ENCODE measurements around the gene ACSS3. TPM values are rescaled to one million over a fixed set of nuclear protein-coding genes. Genes with fewer than 3 reads are reported as not detected.

ACSS3 gene
- total RNA-seq (2011; cell fraction: chromatin; rRNA removed; ENCODE audit: low replicate concordance), result not detected in 2 replicates
- total RNA-seq (2011; cell fraction: nucleolus; rRNA removed), result not detected in 2 replicates
- total RNA-seq (2011; cell fraction: nucleoplasm; rRNA removed), result not detected in 2 replicates
- total RNA-seq (2014; rRNA removed) (not detected in 2 replicates), total RNA-seq (2014; rRNA removed; fragmentation: Illumina TruSeq; extraction: Trizol) (not detected in 2 replicates), total RNA-seq (2015; rRNA removed; fragmentation: Illumina TruSeq; extraction: Trizol) (not detected in 2 replicates), total RNA-seq (2021) (0.36 and 0.40 TPM in 2 replicates), polyA plus RNA-seq (2011; rRNA removed) (not detected in 2 replicates), polyA plus RNA-seq (2014; fragmentation: Illumina TruSeq; extraction: Trizol) (not detected in 2 replicates), polyA plus RNA-seq (2014; fragmentation: Nextera tagmentation; extraction: Ambion mirVana) (not detected), polyA plus RNA-seq (2014; rRNA removed) (not detected in 2 replicates), polyA minus RNA-seq (2011; rRNA and poly(A)+ RNA removed) (not detected in 2 replicates), Bru-seq, nascent RNA (not detected), BruChase-seq, experiment 1, labeled RNA remaining after a 2-hour chase (percentile 1 among the genes with signal in this experiment), BruChase-seq, experiment 2, labeled RNA remaining after a 6-hour chase (percentile 0 among the genes with signal in this experiment)
- not detected in 2 replicates for polyA plus RNA-seq (2011; cell fraction: cytosol; rRNA removed)
- not detected in 2 replicates for polyA plus RNA-seq (2011; cell fraction: nucleus; rRNA removed)
- polyA plus RNA-seq (2012), result not detected in 2 replicates
- not detected in 2 replicates for polyA minus RNA-seq (2011; cell fraction: cytosol; rRNA and poly(A)+ RNA removed)
- not detected in 2 replicates for polyA minus RNA-seq (2011; cell fraction: nucleus; rRNA and poly(A)+ RNA removed)
- long read RNA-seq, experiment 1, result 0 reads
- long read RNA-seq, experiment 2, result 0 reads
- long read RNA-seq, experiment 3, result 0 reads

GRCh38 chr12:81077686-81078441 is at the start of gene ACSS3:
Gene ACSS3, plus strand, starts transcription at chr12:81078079. Its CDS starts 42 bp downstream, at chr12:81078121.
- DNase-seq (ENCODE audit: extremely low read depth in 1 of 4, low spot score in 3 of 4) (no peak), FAIRE-seq (no peak), ATAC-seq (no peak)
- POLR2A ChIA-PET, result no interaction called here
- H3K27me3 ChIP-seq (ENCODE audit: control insufficient read depth in 2 of 2, insufficient read depth in 2 of 2, low read length in 2 of 2), result no peaks in the 10 kb centered on the region
- H3K9me1 ChIP-seq (ENCODE audit: control insufficient read depth, insufficient read depth, low read length), result no peaks in the 10 kb centered on the region
- H4K20me1 ChIP-seq (replicated peaks; ENCODE audit: control insufficient read depth, insufficient read depth, low read length), result no peaks in the 10 kb centered on the region
- TF ChIP-seq ZNF232 (CRISPR knock-in tag; IDR thresholded peaks at IDR 0.05), result no peak
- no peak within 1 kb of the TSS for H3K9ac ChIP-seq (ENCODE audit: insufficient read depth in 1 of 2, low read depth in 2 of 2, low read length in 2 of 2)
- in situ Hi-C loops (cut with MboI), result no loop called here
- CTCF ChIA-PET (ENCODE audit: low intra/inter-chr PET ratio), result no interaction called here
- H3K27ac ChIP-seq (ENCODE audit: extremely low read depth, low read depth, low read length), result no peak within 1 kb of the TSS
- H3K4me1 ChIP-seq (replicated peaks in 1 of 2; ENCODE audit: control insufficient read depth in 2 of 2, insufficient read depth in 2 of 2, low read length in 2 of 2), result no peaks in the 10 kb centered on the region
- intact Hi-C loops (cut with micrococcal nuclease), result no loop called here
- no peak within 1 kb of the TSS for H3K4me3 ChIP-seq
- under 1% methylated on average over 28 of the region's 49 CpGs for WGBS (ENCODE audit: insufficient coverage, low coverage, missing lambda C conversion rate)
- no TSS peak for BruUV-seq (replicated peaks)
- no peak within 1 kb of the TSS for H2AFZ ChIP-seq (ENCODE audit: low read depth, low read length)
- no peak within 1 kb of the TSS for H3K4me2 ChIP-seq (ENCODE audit: insufficient read depth, low read length)
- no peaks in the 10 kb centered on the region for H3K36me3 ChIP-seq (ENCODE audit: control insufficient read depth, insufficient read depth, low read length)
- H3K79me2 ChIP-seq (ENCODE audit: control insufficient read depth, insufficient read depth, low read length), result no peaks in the 10 kb centered on the region
- H3K9me3 ChIP-seq (replicated peaks; ENCODE audit: control insufficient read depth, insufficient read depth, low read depth, low read length), result no peaks in the 10 kb centered on the region

All from K562 (cell line).